ENCODE measurements around the gene BEST1.

Gene BEST1

DNA sequence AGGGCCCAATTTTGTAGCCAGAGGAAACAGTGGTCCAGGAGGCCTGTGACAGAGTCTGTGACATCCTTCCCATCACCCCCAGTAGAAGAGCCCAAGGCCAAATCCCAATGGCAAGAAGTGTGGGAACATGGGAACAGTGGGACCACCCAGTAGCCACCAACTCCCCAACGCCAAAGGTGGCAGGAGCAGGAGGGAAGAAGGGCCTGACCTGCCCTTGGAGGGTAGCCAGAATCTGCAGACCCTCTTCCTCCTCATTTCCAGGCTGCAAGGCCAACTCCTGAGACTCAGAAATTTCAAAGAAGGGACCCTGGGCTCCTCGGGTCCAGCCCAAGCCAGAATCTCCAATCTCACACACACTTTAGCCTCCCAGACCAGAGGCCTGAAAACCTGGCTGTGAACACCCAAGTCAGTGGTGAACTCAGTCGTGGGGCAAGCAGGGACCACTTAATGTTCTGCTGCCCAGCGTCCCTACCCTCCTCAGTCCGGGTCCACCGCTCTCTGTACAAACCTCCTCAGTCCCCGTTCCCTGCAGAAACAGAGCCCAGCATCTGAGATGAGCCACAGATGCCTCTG, 38.9 kb upstream of the BEST1 start:
- no peak overlapping the region for H3K4me2 ChIP-seq (ENCODE audit: low read length)
- no peak overlapping the region for H2AK5ac ChIP-seq (ENCODE audit: low read length)
- H2BK12ac ChIP-seq (ENCODE audit: low read length) = no peak overlapping the region
- H4K8ac ChIP-seq (ENCODE audit: low read depth, low read length) = no peak overlapping the region
- no peak overlapping the region for H4K12ac ChIP-seq (ENCODE audit: low read depth, low read length)
- H3K79me1 ChIP-seq (ENCODE audit: low read length) = no peaks in the 10 kb centered on the region
- H2AFZ ChIP-seq (ENCODE audit: insufficient read depth, low read length, poor library complexity) = no peak overlapping the region
- no peak overlapping the region for H4K91ac ChIP-seq (ENCODE audit: low read depth, low read length)
- H3K9me3 ChIP-seq (ENCODE audit: insufficient read depth, low read depth, low read length) = no peaks in the 10 kb centered on the region
- H3K23ac ChIP-seq (ENCODE audit: low read length) = no peak overlapping the region
- H3K27ac ChIP-seq (ENCODE audit: low read depth, low read length) = no peak overlapping the region
- no peaks in the 10 kb centered on the region for H3K27me3 ChIP-seq (ENCODE audit: insufficient read depth, low read length)
- H2BK5ac ChIP-seq (ENCODE audit: low read depth, low read length, poor library complexity) = no peak overlapping the region
- H3K18ac ChIP-seq (ENCODE audit: low read length) = no peak overlapping the region
- H3K79me2 ChIP-seq (ENCODE audit: control insufficient read depth, insufficient read depth, low read length, poor library complexity) = no peaks in the 10 kb centered on the region
- H2BK120ac ChIP-seq (ENCODE audit: insufficient read depth, low read length, poor library complexity) = no peak overlapping the region
- DNase-seq = no peak
- H3K4ac ChIP-seq (ENCODE audit: low read depth, low read length) = no peak overlapping the region
- H3K9ac ChIP-seq (ENCODE audit: low read length) = no peak overlapping the region
- no CpG with 5 or more reads among the region's 7 CpGs for WGBS (ENCODE audit: extremely low coverage, insufficient coverage, insufficient read length)
- H3K4me3 ChIP-seq (ENCODE audit: low read depth, low read length) = no peak overlapping the region
- no peaks in the 10 kb centered on the region for H3K36me3 ChIP-seq (ENCODE audit: control insufficient read depth in 1 of 2, insufficient read depth in 2 of 2, low read length in 2 of 2)
- no peak overlapping the region for H3K14ac ChIP-seq (ENCODE audit: low read length)
- H3K4me1 ChIP-seq (ENCODE audit: control insufficient read depth in 1 of 2, insufficient read depth in 2 of 2, low read length in 2 of 2) = peaks cover 0 to 3% of the 10 kb centered on the region in 2 experiments

DNA sequence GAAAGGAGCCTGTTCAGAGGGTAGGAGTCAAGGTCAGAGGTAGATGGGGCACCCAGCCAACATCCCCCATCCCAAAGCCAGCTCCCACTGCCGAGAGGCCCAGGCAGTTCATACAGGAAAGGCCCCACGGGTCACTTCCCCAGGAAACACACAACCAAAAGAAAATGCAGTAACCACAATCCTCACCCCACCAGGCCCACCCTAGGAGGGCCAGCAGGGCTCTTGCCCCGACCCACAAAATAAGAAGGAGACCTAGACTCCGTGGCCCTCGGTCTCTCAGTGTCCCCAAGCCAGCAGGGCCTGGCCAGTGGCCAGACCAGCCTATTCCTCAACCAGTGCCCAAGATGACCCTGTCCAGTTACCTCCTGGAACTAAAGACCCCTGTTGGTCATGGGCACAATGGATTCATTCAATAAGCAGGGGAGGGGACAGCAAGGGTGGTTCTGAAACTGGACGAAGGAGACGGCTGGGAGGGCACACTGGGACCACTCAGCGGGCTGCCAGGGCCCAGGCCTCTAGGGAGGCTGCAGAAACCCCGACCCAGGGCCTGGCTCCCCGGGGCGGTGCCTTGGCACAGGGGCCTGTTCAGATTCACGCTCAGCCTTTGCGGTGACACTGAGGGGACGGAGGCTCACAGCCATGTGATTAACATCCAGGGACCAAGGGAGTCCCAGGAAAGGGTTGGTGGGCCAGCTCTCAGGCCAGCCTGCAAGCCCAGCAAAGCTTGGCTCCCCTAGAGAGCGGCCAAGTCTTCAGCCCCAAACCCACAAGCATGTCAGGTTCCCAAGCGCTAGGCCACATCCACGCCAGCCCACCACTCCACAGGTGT, 38.2 kb upstream of the BEST1 start:
- no peaks in the 10 kb centered on the region for H3K36me3 ChIP-seq (ENCODE audit: control insufficient read depth in 1 of 2, insufficient read depth in 2 of 2, low read length in 2 of 2)
- peaks cover 6% of the 10 kb centered on the region for H3K27me3 ChIP-seq (ENCODE audit: insufficient read depth, low read length)
- no CpG with 5 or more reads among the region's 17 CpGs for WGBS (ENCODE audit: extremely low coverage, insufficient coverage, insufficient read length)
- H2AK5ac ChIP-seq (ENCODE audit: low read length) = no peak overlapping the region
- no peak overlapping the region for H3K4me2 ChIP-seq (ENCODE audit: low read length)
- H3K79me1 ChIP-seq (ENCODE audit: low read length) = no peaks in the 10 kb centered on the region
- H3K79me2 ChIP-seq (ENCODE audit: control insufficient read depth, insufficient read depth, low read length, poor library complexity) = no peaks in the 10 kb centered on the region
- no peak overlapping the region for H3K4ac ChIP-seq (ENCODE audit: low read depth, low read length)
- no peak overlapping the region for H2BK5ac ChIP-seq (ENCODE audit: low read depth, low read length, poor library complexity)
- no peak overlapping the region for H2BK12ac ChIP-seq (ENCODE audit: low read length)
- no peak for DNase-seq
- H4K91ac ChIP-seq (ENCODE audit: low read depth, low read length) = no peak overlapping the region
- no peak overlapping the region for H3K23ac ChIP-seq (ENCODE audit: low read length)
- H3K14ac ChIP-seq (ENCODE audit: low read length) = no peak overlapping the region
- H3K4me1 ChIP-seq (ENCODE audit: control insufficient read depth in 1 of 2, insufficient read depth in 2 of 2, low read length in 2 of 2) = peaks cover 0 to 4% of the 10 kb centered on the region in 2 experiments
- no peak overlapping the region for H3K4me3 ChIP-seq (ENCODE audit: low read depth, low read length)
- no peak overlapping the region for H2BK120ac ChIP-seq (ENCODE audit: insufficient read depth, low read length, poor library complexity)
- no peak overlapping the region for H2AFZ ChIP-seq (ENCODE audit: insufficient read depth, low read length, poor library complexity)
- H3K9me3 ChIP-seq (ENCODE audit: insufficient read depth, low read depth, low read length) = no peaks in the 10 kb centered on the region
- no peak overlapping the region for H3K18ac ChIP-seq (ENCODE audit: low read length)
- H3K9ac ChIP-seq (ENCODE audit: low read length) = no peak overlapping the region
- no peak overlapping the region for H4K8ac ChIP-seq (ENCODE audit: low read depth, low read length)
- no peak overlapping the region for H4K12ac ChIP-seq (ENCODE audit: low read depth, low read length)
- H3K27ac ChIP-seq (ENCODE audit: low read depth, low read length) = no peak overlapping the region

DNA sequence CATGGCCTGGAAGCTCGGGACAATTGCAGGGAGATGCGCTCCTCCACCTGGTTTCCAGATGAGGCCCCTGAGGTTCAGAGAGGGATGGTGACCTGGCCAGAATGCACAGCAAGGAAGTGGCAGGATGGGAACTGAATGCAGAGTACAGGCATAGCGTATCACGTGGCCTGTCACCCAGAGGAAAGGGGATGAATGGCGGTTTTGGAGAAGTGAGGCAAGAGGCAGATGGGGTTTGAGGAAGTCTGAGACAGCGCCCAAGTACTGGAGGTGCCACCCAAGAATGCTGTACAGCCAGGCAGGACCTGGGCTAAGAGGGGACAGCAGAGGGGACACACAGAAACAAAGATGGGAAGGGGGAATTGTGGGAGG, 37.6 kb upstream of the BEST1 start:
- H3K23ac ChIP-seq (ENCODE audit: low read length) = no peak overlapping the region
- no peak overlapping the region for H3K4me2 ChIP-seq (ENCODE audit: low read length)
- no peaks in the 10 kb centered on the region for H3K36me3 ChIP-seq (ENCODE audit: control insufficient read depth in 1 of 2, insufficient read depth in 2 of 2, low read length in 2 of 2)
- H4K12ac ChIP-seq (ENCODE audit: low read depth, low read length) = no peak overlapping the region
- peaks cover 11% of the 10 kb centered on the region for H3K27me3 ChIP-seq (ENCODE audit: insufficient read depth, low read length)
- H4K8ac ChIP-seq (ENCODE audit: low read depth, low read length) = no peak overlapping the region
- H3K4ac ChIP-seq (ENCODE audit: low read depth, low read length) = no peak overlapping the region
- H3K79me2 ChIP-seq (ENCODE audit: control insufficient read depth, insufficient read depth, low read length, poor library complexity) = no peaks in the 10 kb centered on the region
- no peak overlapping the region for H3K27ac ChIP-seq (ENCODE audit: low read depth, low read length)
- H2BK12ac ChIP-seq (ENCODE audit: low read length) = no peak overlapping the region
- no peak overlapping the region for H2BK120ac ChIP-seq (ENCODE audit: insufficient read depth, low read length, poor library complexity)
- WGBS (ENCODE audit: extremely low coverage, insufficient coverage, insufficient read length) = no CpG with 5 or more reads among the region's 6 CpGs
- H4K91ac ChIP-seq (ENCODE audit: low read depth, low read length) = no peak overlapping the region
- no peak overlapping the region for H3K18ac ChIP-seq (ENCODE audit: low read length)
- H2BK5ac ChIP-seq (ENCODE audit: low read depth, low read length, poor library complexity) = no peak overlapping the region
- no peaks in the 10 kb centered on the region for H3K9me3 ChIP-seq (ENCODE audit: insufficient read depth, low read depth, low read length)
- no peak for DNase-seq
- H3K14ac ChIP-seq (ENCODE audit: low read length) = no peak overlapping the region
- no peak overlapping the region for H3K9ac ChIP-seq (ENCODE audit: low read length)
- no peak overlapping the region for H2AK5ac ChIP-seq (ENCODE audit: low read length)
- H2AFZ ChIP-seq (ENCODE audit: insufficient read depth, low read length, poor library complexity) = no peak overlapping the region
- H3K4me1 ChIP-seq (ENCODE audit: control insufficient read depth in 1 of 2, insufficient read depth in 2 of 2, low read length in 2 of 2) = peaks cover under 1 to 7% of the 10 kb centered on the region in 2 experiments
- H3K79me1 ChIP-seq (ENCODE audit: low read length) = peaks cover under 1% of the 10 kb centered on the region
- H3K4me3 ChIP-seq (ENCODE audit: low read depth, low read length) = no peak overlapping the region

DNA sequence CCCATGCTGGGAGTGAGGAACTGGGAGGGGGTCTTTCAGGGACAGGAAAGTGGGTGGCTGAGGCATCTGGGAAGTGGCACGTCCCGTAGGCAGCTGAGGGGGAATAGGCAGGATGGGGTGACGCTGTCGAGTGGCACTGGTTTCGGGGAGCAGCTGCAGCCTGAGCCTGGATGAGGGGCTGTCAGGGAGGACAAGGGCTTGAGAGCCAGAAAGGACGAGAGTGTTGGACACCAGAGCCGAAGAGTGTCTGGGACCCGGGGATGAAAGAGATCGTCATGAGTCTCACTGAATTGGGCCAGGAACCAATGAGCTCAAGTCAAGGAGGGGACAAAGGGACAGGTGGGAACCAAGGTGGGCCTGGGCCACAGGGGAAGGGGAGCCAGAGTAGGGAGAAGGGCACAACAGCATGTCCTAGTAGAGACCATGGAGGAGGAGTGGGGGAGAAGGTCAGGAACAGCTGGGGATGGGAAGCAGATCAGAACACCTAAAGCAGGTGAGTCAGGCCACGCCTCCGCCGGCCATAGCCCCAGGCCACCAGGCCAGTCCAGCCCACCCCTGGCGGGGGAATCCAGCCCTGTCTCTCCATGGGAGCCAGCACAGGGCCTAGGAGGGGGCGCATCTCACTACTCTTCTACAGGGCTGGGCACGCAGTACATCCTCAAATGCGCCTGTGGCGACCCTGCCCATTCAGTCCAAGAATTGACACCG, 37.0 kb upstream of the BEST1 start:
- no peak overlapping the region for H3K18ac ChIP-seq (ENCODE audit: low read length)
- H4K91ac ChIP-seq (ENCODE audit: low read depth, low read length) = no peak overlapping the region
- no peak overlapping the region for H2BK12ac ChIP-seq (ENCODE audit: low read length)
- no peak overlapping the region for H2BK120ac ChIP-seq (ENCODE audit: insufficient read depth, low read length, poor library complexity)
- no peak overlapping the region for H3K9ac ChIP-seq (ENCODE audit: low read length)
- DNase-seq = no peak
- H3K4me3 ChIP-seq (ENCODE audit: low read depth, low read length) = no peak overlapping the region
- H3K14ac ChIP-seq (ENCODE audit: low read length) = no peak overlapping the region
- H3K4ac ChIP-seq (ENCODE audit: low read depth, low read length) = no peak overlapping the region
- H3K23ac ChIP-seq (ENCODE audit: low read length) = no peak overlapping the region
- H2AFZ ChIP-seq (ENCODE audit: insufficient read depth, low read length, poor library complexity) = no peak overlapping the region
- H4K12ac ChIP-seq (ENCODE audit: low read depth, low read length) = no peak overlapping the region
- H3K4me1 ChIP-seq (ENCODE audit: control insufficient read depth in 1 of 2, insufficient read depth in 2 of 2, low read length in 2 of 2) = peaks cover 4 to 10% of the 10 kb centered on the region in 2 experiments
- H2BK5ac ChIP-seq (ENCODE audit: low read depth, low read length, poor library complexity) = no peak overlapping the region
- H3K79me2 ChIP-seq (ENCODE audit: control insufficient read depth, insufficient read depth, low read length, poor library complexity) = no peaks in the 10 kb centered on the region
- WGBS (ENCODE audit: extremely low coverage, insufficient coverage, insufficient read length) = no CpG with 5 or more reads among the region's 18 CpGs
- H3K27ac ChIP-seq (ENCODE audit: low read depth, low read length) = no peak overlapping the region
- no peak overlapping the region for H2AK5ac ChIP-seq (ENCODE audit: low read length)
- H3K9me3 ChIP-seq (ENCODE audit: insufficient read depth, low read depth, low read length) = no peaks in the 10 kb centered on the region
- H4K8ac ChIP-seq (ENCODE audit: low read depth, low read length) = no peak overlapping the region
- H3K79me1 ChIP-seq (ENCODE audit: low read length) = peaks cover 3% of the 10 kb centered on the region
- H3K27me3 ChIP-seq (ENCODE audit: insufficient read depth, low read length) = peaks cover 17% of the 10 kb centered on the region
- H3K36me3 ChIP-seq (ENCODE audit: control insufficient read depth in 1 of 2, insufficient read depth in 2 of 2, low read length in 2 of 2) = no peaks in the 10 kb centered on the region
- H3K4me2 ChIP-seq (ENCODE audit: low read length) = no peak overlapping the region
